K562 (cell line): Measurements from ENCODE around the gene MCL1. TPM values are rescaled to one million over a fixed set of nuclear protein-coding genes. Genes with fewer than 3 reads are reported as not detected.

Source experiments
- ARNT ChIP-seq, 2 experiments: fragments of 450-650 bp; IDR thresholded peaks; 2 replicates each; pipeline ENCODE4 v1.6.1; 2016; ENCODE audit warnings: mild to moderate bottlenecking in 1 of 2
- BRF1 ChIP-seq: IDR thresholded peaks from 3 replicates; pipeline ENCODE4 v1.6.1; 2011; ENCODE audit warnings: borderline replicate concordance, mild to moderate bottlenecking; ENCODE audit not compliant: insufficient read length; ENCODE audit errors: extremely low read depth
- CCAR2 ChIP-seq: fragments of 200-400 bp; formaldehyde crosslinking; IDR thresholded peaks from 2 replicates; pipeline ENCODE4 v1.6.1; 2017; ENCODE audit warnings: mild to moderate bottlenecking, low read depth, low read length
- FOXA1 ChIP-seq: fragments of 450-650 bp; IDR thresholded peaks from 2 replicates; pipeline ENCODE4 v1.6.1; 2016; ENCODE audit warnings: mild to moderate bottlenecking, borderline replicate concordance
- FOXM1 ChIP-seq, 2 experiments: fragments of 450-650 bp in 1 of 2; sonication (generic) in 1 of 2; formaldehyde crosslinking in 1 of 2; IDR thresholded peaks; 2 replicates each; pipeline versions ENCODE4 v1.6.1 to v1.9.0; 2017 to 2022; ENCODE audit warnings: low read depth in 2 of 2, mild to moderate bottlenecking in 2 of 2, missing genetic modification reagents in 1 of 2, moderate library complexity in 1 of 2
- FOXP1 ChIP-seq: sonication (generic); formaldehyde crosslinking; IDR thresholded peaks from 2 replicates; pipeline ENCODE4 v1.8.0; 2022; ENCODE audit warnings: mild to moderate bottlenecking, missing genetic modification reagents
- GATAD2A ChIP-seq: fragments of 450-650 bp; IDR thresholded peaks from 2 replicates; pipeline ENCODE4 v1.6.1; 2017
- KLF13 ChIP-seq: fragments of 450-650 bp; IDR thresholded peaks from 2 replicates; pipeline ENCODE4 v1.6.1; 2016; ENCODE audit warnings: missing genetic modification characterization, low read depth, mild to moderate bottlenecking, missing compliant biosample characterization, moderate library complexity, borderline replicate concordance
- NCOA4 ChIP-seq: fragments of 450-650 bp; IDR thresholded peaks from 2 replicates; pipeline ENCODE4 v1.6.1; 2018; ENCODE audit warnings: mild to moderate bottlenecking; ENCODE audit not compliant: partially characterized antibody
- PTRF ChIP-seq: fragments of 450-650 bp; IDR thresholded peaks from 2 replicates; pipeline ENCODE4 v1.6.1; 2016; ENCODE audit warnings: mild to moderate bottlenecking, missing genetic modification characterization, missing compliant biosample characterization
- TBP ChIP-seq: optimal IDR thresholded peaks from 2 replicates; pipeline ENCODE3; 2011; ENCODE audit warnings: low read depth, low read length, improper control_type of control experiment
- TCFL5 ChIP-seq: fragments of 250-450 bp; sonication (Bioruptor Pico); conservative IDR thresholded peaks from 2 replicates; pipeline ENCODE4 v1.6.1; 2021; ENCODE audit warnings: mild to moderate bottlenecking, moderate library complexity, matching md5 sums
- THRAP3 ChIP-seq: fragments of 450-650 bp; IDR thresholded peaks from 2 replicates; pipeline ENCODE4 v1.6.1; 2016; ENCODE audit warnings: mild to moderate bottlenecking, inconsistent platforms, borderline replicate concordance
- ZBTB11 ChIP-seq, 3 experiments: fragments of 200-800 bp in 1 of 3; fragments of 250-450 bp in 1 of 3; fragments of 450-650 bp in 1 of 3; sonication (Bioruptor Pico) in 1 of 3; sonication (Bioruptor generic) in 1 of 3; formaldehyde crosslinking in 1 of 3; IDR thresholded peaks; 2 replicates each; pipeline versions ENCODE4 v1.6.1 to v1.8.0; 2016 to 2022; ENCODE audit warnings: mild to moderate bottlenecking in 2 of 3, missing genetic modification characterization in 2 of 3, missing compliant biosample characterization in 1 of 3, moderate library complexity in 1 of 3
- ZC3H11A ChIP-seq: IDR thresholded peaks from 2 replicates; pipeline ENCODE4 v1.6.1; 2012; ENCODE audit warnings: low read depth, low read length, improper control_type of control experiment
- ZFX ChIP-seq: sonication (generic); formaldehyde crosslinking; IDR thresholded peaks from 2 replicates; pipeline ENCODE4 v1.8.0; 2022; ENCODE audit warnings: mild to moderate bottlenecking, missing genetic modification reagents, moderate library complexity
- ZNF232 ChIP-seq: sonication (generic); formaldehyde crosslinking; IDR thresholded peaks from 2 replicates; pipeline ENCODE4 v1.8.0; 2022; ENCODE audit warnings: mild to moderate bottlenecking, missing genetic modification reagents
- ZNF239 ChIP-seq: fragments of 250-450 bp; sonication (Bioruptor Pico); IDR thresholded peaks from 2 replicates; pipeline ENCODE4 v1.4.0; 2020; ENCODE audit warnings: mild to moderate bottlenecking
- ZNF444 ChIP-seq: fragments of 250-450 bp; sonication (Bioruptor Pico); IDR thresholded peaks from 2 replicates; pipeline ENCODE4 v1.4.0; 2020; ENCODE audit warnings: mild to moderate bottlenecking, moderate library complexity
- ZNF699 ChIP-seq: fragments of 250-450 bp; sonication (Bioruptor Pico); IDR thresholded peaks from 2 replicates; pipeline ENCODE4 v1.8.0; 2021; ENCODE audit warnings: mild to moderate bottlenecking, moderate library complexity; ENCODE audit not compliant: insufficient replicate concordance
- polyA plus RNA-seq, 8 experiments: library from polyadenylated mRNA; depleted of rRNA in 4 of 8; stranded (reverse) in 5 of 8; unstranded in 3 of 8; fragments of >200 nt; fragmentation: Nextera tagmentation in 2 of 8; fragmentation: Illumina TruSeq in 1 of 8; extraction: Ambion mirVana in 2 of 8; extraction: Trizol in 1 of 8; gene quantifications; 2 replicates each; pipeline versions ENCODE4 v1.2.1 to v1.2.3, GENCODE V29; 2011 to 2014; ENCODE audit warnings: inconsistent platforms in 1 of 8, missing spikeins in 1 of 8
- total RNA-seq, 7 experiments: library from RNA; depleted of rRNA in 6 of 7; stranded (reverse); fragments of >200 nt in 6 of 7; fragmentation: Illumina TruSeq in 2 of 7; extraction: Trizol in 2 of 7; gene quantifications; 2 replicates each; pipeline versions ENCODE4 v1.2.1 to v1.2.3, GENCODE V29; 2011 to 2021; ENCODE audit warnings: low replicate concordance in 1 of 7
- TF ChIP-seq, protein P1 (sequence below): fragments of 450-650 bp; IDR thresholded peaks from 2 replicates; pipeline ENCODE4 v1.6.1; 2018; ENCODE audit not compliant: partially characterized antibody

The MCL1 gene
- total and polyA plus RNA-seq, 9 of the 15 experiments (the other 6 are each of a cell fraction or from before 2014, with no cell fraction given) = 27.1 to 224 (median 138) TPM

- TF ChIP-seq GATAD2A = 0 out of 2 replicates have a peak, but pooled peaks have one; percentile 29
- TF ChIP-seq, protein P1, sequence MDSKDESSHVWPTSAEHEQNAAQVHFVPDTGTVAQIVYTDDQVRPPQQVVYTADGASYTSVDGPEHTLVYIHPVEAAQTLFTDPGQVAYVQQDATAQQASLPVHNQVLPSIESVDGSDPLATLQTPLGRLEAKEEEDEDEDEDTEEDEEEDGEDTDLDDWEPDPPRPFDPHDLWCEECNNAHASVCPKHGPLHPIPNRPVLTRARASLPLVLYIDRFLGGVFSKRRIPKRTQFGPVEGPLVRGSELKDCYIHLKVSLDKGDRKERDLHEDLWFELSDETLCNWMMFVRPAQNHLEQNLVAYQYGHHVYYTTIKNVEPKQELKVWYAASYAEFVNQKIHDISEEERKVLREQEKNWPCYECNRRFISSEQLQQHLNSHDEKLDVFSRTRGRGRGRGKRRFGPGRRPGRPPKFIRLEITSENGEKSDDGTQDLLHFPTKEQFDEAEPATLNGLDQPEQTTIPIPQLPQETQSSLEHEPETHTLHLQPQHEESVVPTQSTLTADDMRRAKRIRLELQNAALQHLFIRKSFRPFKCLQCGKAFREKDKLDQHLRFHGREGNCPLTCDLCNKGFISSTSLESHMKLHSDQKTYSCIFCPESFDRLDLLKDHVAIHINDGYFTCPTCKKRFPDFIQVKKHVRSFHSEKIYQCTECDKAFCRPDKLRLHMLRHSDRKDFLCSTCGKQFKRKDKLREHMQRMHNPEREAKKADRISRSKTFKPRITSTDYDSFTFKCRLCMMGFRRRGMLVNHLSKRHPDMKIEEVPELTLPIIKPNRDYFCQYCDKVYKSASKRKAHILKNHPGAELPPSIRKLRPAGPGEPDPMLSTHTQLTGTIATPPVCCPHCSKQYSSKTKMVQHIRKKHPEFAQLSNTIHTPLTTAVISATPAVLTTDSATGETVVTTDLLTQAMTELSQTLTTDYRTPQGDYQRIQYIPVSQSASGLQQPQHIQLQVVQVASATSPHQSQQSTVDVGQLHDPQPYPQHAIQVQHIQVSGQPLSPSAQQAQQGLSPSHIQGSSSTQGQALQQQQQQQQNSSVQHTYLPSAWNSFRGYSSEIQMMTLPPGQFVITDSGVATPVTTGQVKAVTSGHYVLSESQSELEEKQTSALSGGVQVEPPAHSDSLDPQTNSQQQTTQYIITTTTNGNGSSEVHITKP = peak; percentile 20
- peak; percentile 98 for TF ChIP-seq ZFX (CRISPR knock-in tag)
- TF ChIP-seq ZC3H11A = no peak
- TF ChIP-seq TBP = peak; percentile 98
- TF ChIP-seq BRF1 = no peak
- no peak for TF ChIP-seq ZNF239 (CRISPR knock-in tag)
- TF ChIP-seq KLF13 = no peak
- peak; percentile 45 for TF ChIP-seq NCOA4
- peak; percentile 52; the same call in 1 of the 2 replicates for TF ChIP-seq FOXM1 (IDR thresholded peaks at IDR 0.05; ENCODE audit: low read depth)
- TF ChIP-seq FOXM1 (CRISPR knock-in tag; IDR thresholded peaks at IDR 0.05; ENCODE audit: low read depth) = no peak
- no peak for TF ChIP-seq ZNF699 (CRISPR knock-in tag)
- no peak for TF ChIP-seq ZNF444
- no peak for TF ChIP-seq ARNT (IDR thresholded peaks at IDR 0.05)
- no peak for TF ChIP-seq CCAR2
- TF ChIP-seq FOXP1 (CRISPR knock-in tag) = peak; percentile 5; the same call in 1 of the 2 replicates
- no peak for TF ChIP-seq ZNF232
- TF ChIP-seq TCFL5 = no peak
- TF ChIP-seq ZBTB11 (CRISPR knock-in tag; IDR thresholded peaks at IDR 0.05) = peak in 1 of 3 experiments; percentile 65; a peak in 2 of 6 replicates
- TF ChIP-seq PTRF = no peak
- TF ChIP-seq FOXA1 = no peak
- TF ChIP-seq THRAP3 = no peak
These were observed at the start of gene MCL1 (continued) for GRCh38 chr1:150579110-150579944.
